ENCODE results near the gene CDC25C. TPM values are rescaled to one million over a fixed set of nuclear protein-coding genes. Genes with fewer than 3 reads are reported as not detected.

CDC25C gene
- total RNA-seq, 1 donor from 2014 or later, result 0.24 TPM

- no peak for ATAC-seq
- intact Hi-C loops (cut with DNase I), result no loop called here
- no peak for DNase-seq (ENCODE audit: missing footprints)
These were observed 85.3 kb downstream of the CDC25C start for GRCh38 chr5:138246334-138246733.

GRCh38 chr5:138245717-138246116, 85.9 kb downstream of the CDC25C start:
- DNase-seq (ENCODE audit: missing footprints), result no peak
- ATAC-seq, result no peak
- intact Hi-C loops (cut with DNase I), result no loop called here

- intact Hi-C loops (cut with DNase I), result no loop called here
- DNase-seq (ENCODE audit: missing footprints) (no peak), ATAC-seq (peak; percentile 13)
These were observed 87.8 kb downstream of the CDC25C start for GRCh38 chr5:138243794-138244193.

GRCh38 chr5:138241688-138242571, 89.7 kb downstream of the CDC25C start:
- DNase-seq (ENCODE audit: missing footprints) (peak; percentile 70), ATAC-seq (peak; percentile 73)
- intact Hi-C loops (cut with DNase I), result no loop called here

- intact Hi-C loops (cut with DNase I), result no loop called here
- no peak for DNase-seq (ENCODE audit: missing footprints)
- no peak for ATAC-seq
These were observed 90.8 kb downstream of the CDC25C start for GRCh38 chr5:138240650-138241385.

- DNase-seq (ENCODE audit: missing footprints) (no peak), ATAC-seq (no peak)
- intact Hi-C loops (cut with DNase I), result no loop called here
These were observed 93.6 kb downstream of the CDC25C start for GRCh38 chr5:138238034-138238433.

Other genes starting within 250 kb of the CDC25C start
- not detected for gene WNT8A, start 247.8 kb downstream of the CDC25C start, total RNA-seq
- 3.9 TPM for gene NME5, start 192.4 kb downstream of the CDC25C start, total RNA-seq
- 25.8 TPM for gene BRD8, start 153.2 kb downstream of the CDC25C start, total RNA-seq
- gene KIF20A, start 152.7 kb downstream of the CDC25C start, total RNA-seq, result 0.84 TPM
- 16.0 TPM for gene CDC23, start 118.5 kb downstream of the CDC25C start, total RNA-seq
- gene GFRA3, start 57.2 kb downstream of the CDC25C start, total RNA-seq, result 1.4 TPM
- 30.8 TPM for gene FAM53C, start 6.5 kb upstream of the CDC25C start, total RNA-seq
- gene KDM3B, start 20.9 kb upstream of the CDC25C start, total RNA-seq, result 36.3 TPM
- gene REEP2, start 107.3 kb upstream of the CDC25C start, total RNA-seq, result 5.2 TPM
- gene EGR1, start 133.7 kb upstream of the CDC25C start, total RNA-seq, result 5.5 TPM
- 90.6 TPM for gene ETF1, start 211.4 kb upstream of the CDC25C start, total RNA-seq
- gene HSPA9, start 243.6 kb upstream of the CDC25C start, total RNA-seq, result 308 TPM

Measured in Right ventricle myocardium inferior (tissue), 1 donor.